HG03469 (cell line): Measurements from ENCODE around the gene DCAF4L1.

Experiments used
- ATAC-seq: cut with Tn5 transposase; IDR thresholded peaks from one replicate; pipeline ENCODE4 v1.9.1; 2021; ENCODE audit warnings: mild to moderate bottlenecking, moderate library complexity, moderate number of reproducible peaks; ENCODE audit not compliant: unreplicated experiment

DCAF4L1 gene

GRCh38 chr4:41989994-41990364 is 8.4 kb downstream of the DCAF4L1 start:
- no peak for ATAC-seq

GRCh38 chr4:41990365-41991111 is 9.0 kb downstream of the DCAF4L1 start, which contains the start of gene SLC30A9:
Gene SLC30A9, plus strand, starts transcription at chr4:41990530. Its CDS starts 122 bp downstream, at chr4:41990652.
- peak; percentile 98 for ATAC-seq

GRCh38 chr4:41991916-41992767 is 10.6 kb downstream of the DCAF4L1 start:
- no peak for ATAC-seq

GRCh38 chr4:41992967-41993857 is 11.7 kb downstream of the DCAF4L1 start:
- no peak for ATAC-seq

- ATAC-seq = no peak
These were observed 13.0 kb downstream of the DCAF4L1 start for GRCh38 chr4:41994461-41994985.

- ATAC-seq = no peak
These were observed 16.5 kb downstream of the DCAF4L1 start for GRCh38 chr4:41998019-41998418.

- ATAC-seq = no peak
These were observed 17.8 kb downstream of the DCAF4L1 start for GRCh38 chr4:41999321-41999720.

- ATAC-seq = no peak
These were observed 26.6 kb downstream of the DCAF4L1 start for GRCh38 chr4:42008011-42008786.

- ATAC-seq = no peak
These were observed 33.9 kb downstream of the DCAF4L1 start for GRCh38 chr4:42015438-42015837.

- ATAC-seq = no peak
These were observed 36.9 kb downstream of the DCAF4L1 start for GRCh38 chr4:42018451-42018850.
